ENCODE measurements around the gene LYRM1.

GRCh38 chr16:20886320-20886719, 14.3 kb upstream of the LYRM1 start:
- TF ChIP-seq EZH2 (optimal IDR thresholded peaks at IDR 0.05; ENCODE audit: low read depth, low read length): no peak
- TF ChIP-seq, protein P1, sequence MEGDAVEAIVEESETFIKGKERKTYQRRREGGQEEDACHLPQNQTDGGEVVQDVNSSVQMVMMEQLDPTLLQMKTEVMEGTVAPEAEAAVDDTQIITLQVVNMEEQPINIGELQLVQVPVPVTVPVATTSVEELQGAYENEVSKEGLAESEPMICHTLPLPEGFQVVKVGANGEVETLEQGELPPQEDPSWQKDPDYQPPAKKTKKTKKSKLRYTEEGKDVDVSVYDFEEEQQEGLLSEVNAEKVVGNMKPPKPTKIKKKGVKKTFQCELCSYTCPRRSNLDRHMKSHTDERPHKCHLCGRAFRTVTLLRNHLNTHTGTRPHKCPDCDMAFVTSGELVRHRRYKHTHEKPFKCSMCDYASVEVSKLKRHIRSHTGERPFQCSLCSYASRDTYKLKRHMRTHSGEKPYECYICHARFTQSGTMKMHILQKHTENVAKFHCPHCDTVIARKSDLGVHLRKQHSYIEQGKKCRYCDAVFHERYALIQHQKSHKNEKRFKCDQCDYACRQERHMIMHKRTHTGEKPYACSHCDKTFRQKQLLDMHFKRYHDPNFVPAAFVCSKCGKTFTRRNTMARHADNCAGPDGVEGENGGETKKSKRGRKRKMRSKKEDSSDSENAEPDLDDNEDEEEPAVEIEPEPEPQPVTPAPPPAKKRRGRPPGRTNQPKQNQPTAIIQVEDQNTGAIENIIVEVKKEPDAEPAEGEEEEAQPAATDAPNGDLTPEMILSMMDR (IDR thresholded peaks at IDR 0.05; ENCODE audit: low read length): no peak
- no peak for TF ChIP-seq EZH2phosphoT487 (IDR thresholded peaks at IDR 0.05; ENCODE audit: low read length)

Measured in MM.1S (cell line).